ENCODE results near the gene AUTS2. TPM values are rescaled to one million over a fixed set of nuclear protein-coding genes. Genes with fewer than 3 reads are reported as not detected.
A peak's percentile ranks its signal among the peaks of the same experiment; 100 is the strongest.

The AUTS2 gene
- total and polyA plus RNA-seq, 4 donors, result 4.9 to 24.4 (median 7.0) TPM

GRCh38 chr7:70793060-70793459, 1194.8 kb downstream of the AUTS2 start:
- WGBS, result 76% methylated on average over 8 of the region's 8 CpGs

More at GRCh38 chr7:70793060-70793459, 1194.8 kb downstream of the AUTS2 start:
- Histone ChIP-seq H3K9me3 (ENCODE audit: control insufficient read depth in 4 of 4, low read length in 3 of 4) (no peaks in the 10 kb centered on the region), H3K9ac (ENCODE audit: low read depth in 1 of 2, low read length in 2 of 2) (no peak overlapping the region), H3K27ac (ENCODE audit: low read depth in 1 of 2, low read length in 2 of 2) (no peak overlapping the region), H3K36me3 (ENCODE audit: control insufficient read depth in 4 of 4, insufficient read depth in 3 of 4, low read depth in 1 of 4, low read length in 3 of 4) (peaks cover 14 to 41% (median 34%) of the 10 kb centered on the region in 4 donors), H3K4me3 (ENCODE audit: low read depth in 1 of 3, low read length in 3 of 3) (no peak overlapping the region), H3K27me3 (ENCODE audit: control insufficient read depth in 4 of 4, insufficient read depth in 4 of 4, low read length in 3 of 4) (no peaks in the 10 kb centered on the region), H3K4me1 (ENCODE audit: control insufficient read depth in 4 of 4, insufficient read depth in 4 of 4, low read length in 3 of 4) (no peaks in the 10 kb centered on the region)
- DNase-seq (ENCODE audit: low spot score), result no peak
- TF ChIP-seq FOXA1 (IDR thresholded peaks at IDR 0.05) (no peak), FOXA2 (IDR thresholded peaks at IDR 0.05) (no peak), REST (IDR thresholded peaks at IDR 0.05) (no peak), HNF4G (IDR thresholded peaks at IDR 0.05) (no peak), RXRA (IDR thresholded peaks at IDR 0.05) (no peak), CTCF (IDR thresholded peaks at IDR 0.05; ENCODE audit: low read depth, low read length, missing input control) (no peak), RAD21 (IDR thresholded peaks at IDR 0.05) (peak in 1 of 2 donors; percentile 35), NR2F2 (IDR thresholded peaks at IDR 0.05) (no peak), TAF1 (conservative IDR thresholded peaks at IDR 0.05) (no peak), GABPA (IDR thresholded peaks at IDR 0.05 in 1 of 2, conservative IDR thresholded peaks at IDR 0.05 in 1 of 2) (no peak), EGR1 (IDR thresholded peaks at IDR 0.05; ENCODE audit: low read depth in 2 of 2) (no peak), SP1 (IDR thresholded peaks at IDR 0.05) (peak; percentile 23), JUND (IDR thresholded peaks at IDR 0.05) (no peak), YY1 (IDR thresholded peaks at IDR 0.05) (no peak), HNF4A (conservative IDR thresholded peaks at IDR 0.05) (peak; percentile 37 to 53), ZBTB33 (IDR thresholded peaks at IDR 0.05) (no peak)
- TF ChIP-seq, protein P1, sequence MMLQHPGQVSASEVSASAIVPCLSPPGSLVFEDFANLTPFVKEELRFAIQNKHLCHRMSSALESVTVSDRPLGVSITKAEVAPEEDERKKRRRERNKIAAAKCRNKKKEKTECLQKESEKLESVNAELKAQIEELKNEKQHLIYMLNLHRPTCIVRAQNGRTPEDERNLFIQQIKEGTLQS (IDR thresholded peaks at IDR 0.05), result peak; percentile 21
- TF ChIP-seq, protein P2, sequence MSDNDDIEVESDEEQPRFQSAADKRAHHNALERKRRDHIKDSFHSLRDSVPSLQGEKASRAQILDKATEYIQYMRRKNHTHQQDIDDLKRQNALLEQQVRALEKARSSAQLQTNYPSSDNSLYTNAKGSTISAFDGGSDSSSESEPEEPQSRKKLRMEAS (IDR thresholded peaks at IDR 0.05), result no peak
